HG03442 (cell line): ENCODE measurements around the gene WNT1.

Source experiments
- ATAC-seq: cut with Tn5 transposase; IDR thresholded peaks from one replicate; pipeline ENCODE4 v1.9.1; 2021; ENCODE audit warnings: mild to moderate bottlenecking, moderate library complexity; ENCODE audit not compliant: unreplicated experiment

The WNT1 gene

DNA sequence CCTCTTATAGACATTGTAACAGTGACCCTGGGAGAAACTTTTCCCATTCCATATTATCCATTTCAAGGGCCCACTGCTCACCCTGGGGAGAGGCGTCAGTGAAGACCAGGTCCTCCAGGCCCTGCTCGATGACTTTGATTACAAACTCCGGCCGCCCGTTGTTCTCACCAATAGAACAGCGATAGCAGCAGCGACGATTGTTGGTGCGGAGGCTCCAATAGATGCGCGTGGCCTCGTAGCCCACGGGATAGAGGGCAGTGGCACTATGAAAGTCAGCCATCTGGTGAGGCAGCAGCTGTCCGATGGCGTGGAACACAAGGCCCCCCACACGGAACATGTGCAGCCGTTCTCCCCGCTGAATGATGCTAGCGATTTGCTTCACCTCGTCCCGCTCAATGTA, 48.0 kb downstream of the WNT1 start:
- no peak for ATAC-seq

DNA sequence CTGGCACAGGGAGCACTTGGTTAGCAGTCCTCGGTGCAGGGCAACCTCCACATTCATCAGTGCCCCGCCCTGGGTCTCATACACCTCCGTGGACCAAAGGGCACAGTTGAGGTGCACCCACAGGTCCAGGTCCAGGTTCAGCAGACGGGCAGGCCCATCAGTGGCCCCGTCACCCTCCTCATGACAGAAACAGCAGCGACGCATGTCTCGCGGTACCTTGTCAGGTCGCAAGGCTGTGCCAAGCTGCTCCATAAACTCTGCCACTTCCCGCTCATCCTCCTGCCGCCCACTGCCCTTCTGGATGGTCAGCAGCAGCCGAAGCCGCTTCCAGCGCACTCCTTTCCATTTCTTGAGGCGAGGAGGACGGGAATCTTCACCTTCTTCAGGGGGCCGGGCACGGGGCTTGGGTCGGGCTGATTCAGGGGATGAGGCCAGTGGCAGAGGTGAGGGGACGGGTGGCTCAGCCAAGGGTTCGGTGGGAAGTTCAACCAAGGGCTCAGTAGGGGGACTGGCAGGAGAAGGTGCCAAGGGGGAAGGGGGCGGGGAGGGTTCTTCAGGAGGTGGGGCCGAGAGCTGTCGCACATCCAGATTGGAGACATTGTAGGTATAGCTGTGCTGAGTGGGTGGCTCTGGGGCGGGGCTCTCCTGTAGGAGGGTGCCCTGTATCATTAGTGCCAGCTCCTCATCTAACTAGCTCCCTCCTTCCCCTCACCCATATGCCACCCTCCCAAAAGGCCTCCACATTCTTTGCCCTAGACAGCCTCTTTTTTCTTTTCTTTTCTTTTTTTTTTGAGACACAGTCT, 48.8 kb downstream of the WNT1 start:
- no peak for ATAC-seq

DNA sequence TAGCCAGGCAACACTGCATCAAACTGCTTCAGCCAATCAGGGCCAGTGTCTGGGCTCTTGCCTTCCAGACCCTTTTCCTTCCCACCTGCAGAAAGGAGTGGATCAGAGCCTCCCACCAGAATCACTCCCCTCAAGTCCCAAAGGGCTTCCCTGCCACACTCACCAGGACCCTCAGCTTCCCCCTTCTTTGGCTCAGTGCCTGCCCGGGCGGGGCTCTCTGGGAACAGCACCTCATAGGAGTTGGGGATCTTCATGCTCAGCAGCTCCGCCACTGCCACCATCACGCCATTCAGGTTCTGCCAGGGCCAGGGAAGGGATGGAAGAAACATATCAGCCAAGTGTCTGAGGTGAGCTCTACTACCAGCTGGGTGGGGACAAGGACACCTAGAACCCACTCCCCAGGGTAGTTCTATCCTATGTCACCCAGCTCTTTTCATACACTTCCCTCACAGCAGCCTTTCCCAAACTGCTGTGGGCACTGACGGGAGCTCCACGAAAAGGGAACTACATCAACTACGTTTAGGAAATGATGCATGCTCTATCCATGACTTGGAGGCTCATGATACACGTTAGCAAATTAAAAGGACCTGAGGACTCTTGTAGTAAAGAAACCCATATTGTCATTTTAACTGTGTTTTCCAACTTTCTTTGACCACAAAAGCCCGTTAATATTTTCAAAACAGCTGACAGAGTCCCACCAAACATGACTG, 49.9 kb downstream of the WNT1 start:
- ATAC-seq: no peak

DNA sequence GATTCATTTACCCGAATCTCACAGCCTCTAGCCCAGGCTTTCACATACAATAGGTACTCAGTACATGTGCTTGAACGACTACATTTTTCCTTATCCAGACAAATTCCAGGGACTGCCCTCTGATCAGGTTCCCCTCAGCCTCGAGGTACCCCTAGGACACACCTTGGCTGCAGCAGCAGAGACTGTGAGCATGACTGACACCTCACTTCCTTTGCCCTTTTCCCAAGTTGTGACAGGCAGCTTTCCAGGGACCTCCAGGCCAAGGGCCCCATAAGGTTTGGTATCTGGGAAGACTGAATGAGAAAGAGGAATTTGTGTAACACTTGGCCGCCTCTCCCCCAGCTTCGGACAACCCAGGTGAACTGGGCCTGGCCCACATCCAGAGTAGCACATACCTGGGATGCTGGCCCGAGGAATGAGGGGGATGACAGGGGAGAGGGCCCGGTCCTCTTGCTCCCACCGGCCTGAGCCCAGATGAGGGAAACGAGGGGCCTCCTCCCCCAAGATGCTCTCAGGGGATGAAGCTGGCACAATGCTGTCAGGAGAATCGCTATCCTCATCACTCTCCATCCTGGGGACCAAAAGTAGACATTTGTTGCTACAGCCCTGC, 50.6 kb downstream of the WNT1 start:
- ATAC-seq: no peak

DNA sequence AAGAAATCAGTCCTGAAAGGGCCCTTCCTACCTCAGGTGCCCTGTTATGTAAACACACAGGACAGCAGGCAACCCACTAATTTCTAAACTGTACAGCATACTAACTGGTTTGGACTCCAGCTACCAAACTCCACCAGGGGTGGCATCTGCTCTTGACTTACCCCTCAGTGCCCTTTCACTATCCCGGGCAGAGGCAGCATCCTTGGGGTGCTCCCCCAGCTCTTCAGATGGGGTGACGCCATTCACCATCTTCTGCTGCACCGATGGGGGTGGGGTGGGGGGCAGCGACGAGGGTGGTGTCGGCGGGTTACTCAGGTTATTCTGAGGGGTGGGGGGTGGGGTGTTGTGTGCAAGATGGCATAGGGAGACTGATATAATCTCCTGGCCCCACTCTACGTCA, 52.0 kb downstream of the WNT1 start:
- no peak for ATAC-seq

DNA sequence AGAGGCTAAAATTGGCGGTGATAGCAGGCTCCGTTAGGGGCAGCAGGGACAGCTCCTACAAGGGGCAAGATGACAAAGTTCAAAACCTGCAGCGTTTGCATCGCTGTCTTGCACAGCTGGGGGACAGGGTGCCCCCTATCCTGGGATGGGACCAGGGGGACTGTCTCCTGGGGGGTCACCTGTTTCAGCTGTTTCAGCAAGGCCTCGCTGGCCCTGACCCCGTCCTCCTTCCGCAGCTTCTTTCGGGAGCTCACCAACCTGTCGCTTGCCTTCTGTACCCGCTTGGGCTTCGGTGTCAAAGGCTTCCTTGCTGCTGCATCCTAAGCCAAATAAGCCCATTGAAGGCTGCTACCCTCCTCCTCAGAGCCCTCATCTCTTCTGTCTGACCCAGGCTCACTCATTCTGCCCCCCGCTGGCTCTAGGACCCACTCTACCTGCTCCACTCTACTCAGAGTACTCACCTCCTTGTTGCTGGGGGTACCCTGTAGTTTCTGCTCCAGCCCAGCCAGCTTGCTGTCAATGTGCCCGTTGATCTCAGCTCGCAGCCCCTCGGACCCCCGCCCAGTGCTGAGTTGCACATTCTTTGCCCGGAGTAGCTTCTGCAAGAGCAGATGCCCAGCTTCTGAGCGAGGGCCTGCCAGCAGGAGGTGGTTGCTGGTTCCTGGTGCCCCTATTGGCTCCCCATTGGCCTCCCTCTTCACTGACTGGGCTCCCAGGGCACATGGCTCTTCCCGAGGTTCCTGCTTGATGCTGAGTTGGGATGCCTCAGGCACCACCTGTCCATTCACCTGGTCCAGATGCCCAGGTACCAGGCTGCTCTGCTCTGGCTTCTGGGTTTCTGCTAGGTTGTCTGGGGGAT, 52.8 kb downstream of the WNT1 start:
- ATAC-seq: no peak

DNA sequence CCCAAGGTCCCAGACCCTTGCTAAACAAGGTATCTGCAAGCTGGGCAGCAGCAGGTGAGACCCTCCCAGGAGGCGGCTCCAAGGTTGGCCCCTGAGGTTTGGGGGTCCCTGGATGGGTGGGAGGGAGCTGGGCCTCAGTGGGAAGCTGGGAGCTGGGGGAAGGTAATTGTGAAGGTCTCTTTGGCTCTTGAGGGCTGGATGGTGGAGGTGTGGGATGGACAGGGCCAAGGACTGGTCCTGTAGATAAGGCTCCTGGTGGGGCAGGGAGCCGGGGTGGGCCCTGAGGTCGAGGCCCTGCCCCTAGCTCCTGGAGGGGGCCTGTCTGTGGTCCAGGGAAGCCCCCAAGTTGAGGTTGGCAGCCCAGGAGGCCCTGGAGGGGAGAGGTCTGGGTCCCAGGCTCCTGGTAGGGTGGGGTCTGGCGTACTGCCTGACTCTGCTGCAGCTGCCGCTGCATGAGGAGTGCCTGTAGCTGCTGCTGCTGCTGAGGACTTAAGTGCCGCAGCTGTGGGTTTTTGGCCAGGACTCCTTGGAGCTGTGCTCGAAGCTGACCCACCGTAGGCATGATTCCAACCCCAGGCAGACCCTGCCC, 53.5 kb downstream of the WNT1 start:
- ATAC-seq: no peak
